Prostate gland (tissue), 2 donors: ENCODE results near the gene SLC5A10.

Experiments
- CTCF ChIP-seq, 4 experiments: fragments of 200-600 bp in 2 of 4; fragments of 450-650 bp in 2 of 4; sonication (generic) in 2 of 4; IDR thresholded peaks; 1 replicate in 3 of 4; 2 replicates in 1 of 4; pipeline ENCODE4 v1.5.1; 2016 to 2019; ENCODE audit warnings: antibody characterized with exemption in 4 of 4, mild to moderate bottlenecking in 2 of 4, moderate library complexity in 2 of 4
- POLR2A ChIP-seq: fragments of 450-650 bp; IDR thresholded peaks from one replicate; pipeline ENCODE4 v1.6.1; 2016; ENCODE audit warnings: antibody characterized with exemption, mild to moderate bottlenecking
- POLR2AphosphoS5 ChIP-seq: sonication (generic); formaldehyde crosslinking; IDR thresholded peaks from one replicate; pipeline ENCODE4 v1.6.1; 2017; ENCODE audit warnings: antibody characterized with exemption

DNA sequence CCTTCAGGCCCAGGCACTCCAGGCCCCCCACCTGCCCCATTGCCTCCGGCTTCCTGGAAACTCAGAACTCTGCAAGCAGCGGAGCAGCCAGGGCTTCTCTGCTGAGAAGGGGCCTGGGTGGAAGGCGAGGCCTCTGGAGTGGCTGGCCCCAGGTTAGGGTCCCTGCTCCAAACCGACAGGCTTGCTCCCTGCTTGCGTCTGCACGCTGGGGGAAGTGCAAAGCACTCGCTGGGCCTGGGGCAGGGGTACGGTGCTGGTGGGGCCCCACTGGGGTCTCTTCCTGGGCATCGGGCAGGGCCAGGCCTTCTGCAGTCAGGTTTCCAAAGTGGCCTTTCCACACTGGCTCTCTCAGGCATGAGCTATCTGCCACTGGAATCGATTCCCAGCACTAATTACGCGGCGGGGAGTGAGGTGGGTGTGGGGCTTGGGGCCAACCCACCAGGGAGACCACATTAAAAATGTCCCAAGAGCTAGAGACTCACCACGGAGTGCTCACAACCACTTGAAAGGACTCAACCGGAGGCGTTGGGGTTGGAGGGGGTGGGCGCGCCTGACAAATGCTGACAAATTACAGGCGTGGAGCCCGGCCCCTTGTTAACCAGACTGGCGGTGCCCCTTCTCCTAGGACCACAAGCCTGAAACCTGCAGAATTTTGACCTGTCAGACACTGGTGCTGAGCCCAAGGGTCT is 34.7 kb downstream of the SLC5A10 start:
- TF ChIP-seq POLR2A (no peak), CTCF (IDR thresholded peaks at IDR 0.05) (no peak), POLR2AphosphoS5 (no peak)
